ENCODE measurements around the gene MYO3B.

MYO3B gene

GRCh38 chr2:170271340-170271739 is 93.4 kb downstream of the MYO3B start (continued):
- TF ChIP-seq WT1 (tag by site-specific recombination; IDR thresholded peaks at IDR 0.05) (peak; percentile 62), ZNF202 (tag by site-specific recombination; IDR thresholded peaks at IDR 0.05; ENCODE audit: borderline replicate concordance) (no peak), ZNF658 (tag by site-specific recombination; IDR thresholded peaks at IDR 0.05) (no peak), ZNF791 (tag by site-specific recombination; IDR thresholded peaks at IDR 0.05) (no peak)

GRCh38 chr2:170276056-170276455 is 98.1 kb downstream of the MYO3B start:
- POLR2A ChIA-PET = no interaction called here
- no peak overlapping the region for H3K27ac ChIP-seq (ENCODE audit: extremely low read depth, low read depth, low read length)
- H3K4me1 ChIP-seq (ENCODE audit: control insufficient read depth, insufficient read depth, low read length) = no peaks in the 10 kb centered on the region
- H3K4me3 ChIP-seq (ENCODE audit: low read depth, low read length) = no peak overlapping the region
- CTCF ChIA-PET = no interaction called here
- no peaks in the 10 kb centered on the region for H3K36me3 ChIP-seq (ENCODE audit: control insufficient read depth in 2 of 2, insufficient read depth in 1 of 2, low read length in 2 of 2)
- no peaks in the 10 kb centered on the region for H3K9me3 ChIP-seq (ENCODE audit: control insufficient read depth, insufficient read depth, low read depth, low read length)
- TF ChIP-seq ZNF169 (tag by site-specific recombination; IDR thresholded peaks at IDR 0.05) (no peak), ZFP3 (tag by site-specific recombination; IDR thresholded peaks at IDR 0.05; ENCODE audit: low read depth) (no peak), ZNF837 (tag by site-specific recombination; IDR thresholded peaks at IDR 0.05) (no peak), ZNF155 (tag by site-specific recombination; IDR thresholded peaks at IDR 0.05) (no peak), GLIS2 (tag by site-specific recombination; IDR thresholded peaks at IDR 0.05) (no peak), ZNF777 (tag by site-specific recombination; IDR thresholded peaks at IDR 0.05; ENCODE audit: borderline replicate concordance) (no peak), SP2 (tag by site-specific recombination; IDR thresholded peaks at IDR 0.05) (no peak), ZNF132 (tag by site-specific recombination; IDR thresholded peaks at IDR 0.05; ENCODE audit: borderline replicate concordance) (no peak), ZBTB10 (tag by site-specific recombination; IDR thresholded peaks at IDR 0.05) (no peak), ZNF19 (tag by site-specific recombination; IDR thresholded peaks at IDR 0.05; ENCODE audit: low read depth) (no peak), ZNF580 (tag by site-specific recombination; IDR thresholded peaks at IDR 0.05) (no peak), ZNF645 (tag by site-specific recombination; IDR thresholded peaks at IDR 0.05) (no peak), SCRT2 (tag by site-specific recombination; IDR thresholded peaks at IDR 0.05) (no peak)
- TF ChIP-seq, protein P1, sequence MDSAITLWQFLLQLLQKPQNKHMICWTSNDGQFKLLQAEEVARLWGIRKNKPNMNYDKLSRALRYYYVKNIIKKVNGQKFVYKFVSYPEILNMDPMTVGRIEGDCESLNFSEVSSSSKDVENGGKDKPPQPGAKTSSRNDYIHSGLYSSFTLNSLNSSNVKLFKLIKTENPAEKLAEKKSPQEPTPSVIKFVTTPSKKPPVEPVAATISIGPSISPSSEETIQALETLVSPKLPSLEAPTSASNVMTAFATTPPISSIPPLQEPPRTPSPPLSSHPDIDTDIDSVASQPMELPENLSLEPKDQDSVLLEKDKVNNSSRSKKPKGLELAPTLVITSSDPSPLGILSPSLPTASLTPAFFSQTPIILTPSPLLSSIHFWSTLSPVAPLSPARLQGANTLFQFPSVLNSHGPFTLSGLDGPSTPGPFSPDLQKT (IDR thresholded peaks at IDR 0.05; ENCODE audit: borderline replicate concordance, low read depth, low read length) = no peak
- TF ChIP-seq, protein P2, sequence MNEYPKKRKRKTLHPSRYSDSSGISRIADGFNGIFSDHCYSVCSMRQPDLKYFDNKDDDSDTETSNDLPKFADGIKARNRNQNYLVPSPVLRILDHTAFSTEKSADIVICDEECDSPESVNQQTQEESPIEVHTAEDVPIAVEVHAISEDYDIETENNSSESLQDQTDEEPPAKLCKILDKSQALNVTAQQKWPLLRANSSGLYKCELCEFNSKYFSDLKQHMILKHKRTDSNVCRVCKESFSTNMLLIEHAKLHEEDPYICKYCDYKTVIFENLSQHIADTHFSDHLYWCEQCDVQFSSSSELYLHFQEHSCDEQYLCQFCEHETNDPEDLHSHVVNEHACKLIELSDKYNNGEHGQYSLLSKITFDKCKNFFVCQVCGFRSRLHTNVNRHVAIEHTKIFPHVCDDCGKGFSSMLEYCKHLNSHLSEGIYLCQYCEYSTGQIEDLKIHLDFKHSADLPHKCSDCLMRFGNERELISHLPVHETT (tag by site-specific recombination; IDR thresholded peaks at IDR 0.05) = no peak

All from HEK293 (cell line).